Smooth muscle cell of the brain vasculature (primary cell): ENCODE measurements around the gene S100A9.
"Not testable (repeated sequence)": the region's sequence is repeated elsewhere in the genome, so short reads cannot be mapped to it uniquely, and the experiment has no call there.

Source experiments
- DNase-seq: peaks from one replicate; pipeline ENCODE4 v3.0.0-alpha.2; 2012; ENCODE audit warnings: low read depth, low spot score

Gene S100A9

DNA sequence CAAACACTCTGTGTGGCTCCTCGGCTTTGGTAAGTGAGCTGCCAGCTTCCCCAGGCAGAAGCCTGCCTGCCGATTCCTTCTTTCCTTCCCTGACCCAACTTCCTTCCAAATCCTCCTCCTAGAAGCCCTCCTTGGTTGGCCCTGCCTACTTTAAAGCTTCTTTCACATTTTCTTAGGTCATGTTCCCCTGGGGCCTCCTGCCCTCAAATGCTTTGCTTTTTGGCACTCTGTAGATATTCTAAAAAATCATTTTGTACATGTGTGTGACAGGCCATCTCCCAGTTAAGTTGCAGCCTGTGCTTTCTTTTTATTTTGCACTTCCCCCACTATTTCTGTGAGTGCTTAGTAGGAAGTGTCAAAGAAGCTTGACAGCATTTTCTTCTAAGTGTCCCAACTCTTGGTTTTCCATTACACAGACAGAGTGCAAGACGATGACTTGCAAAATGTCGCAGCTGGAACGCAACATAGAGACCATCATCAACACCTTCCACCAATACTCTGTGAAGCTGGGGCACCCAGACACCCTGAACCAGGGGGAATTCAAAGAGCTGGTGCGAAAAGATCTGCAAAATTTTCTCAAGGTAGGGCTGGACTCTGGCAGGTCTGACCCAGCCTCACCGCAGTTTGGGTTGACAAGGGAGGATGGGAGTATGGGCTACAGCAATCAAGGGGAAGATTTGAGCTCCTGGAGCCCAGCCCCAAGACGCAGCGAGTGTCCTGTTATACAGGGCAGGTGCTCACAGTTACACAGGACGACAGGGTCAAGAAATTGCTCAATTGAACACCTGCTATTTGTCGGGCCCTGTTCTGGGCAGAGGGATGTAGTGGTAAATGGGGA is at the start of gene S100A9:
TSS of gene S100A9 (plus strand) at position 2 of the 838 bp plus-strand sequence. CDS start at position 432, 430 bp downstream.
- DNase-seq, result no peak

DNA sequence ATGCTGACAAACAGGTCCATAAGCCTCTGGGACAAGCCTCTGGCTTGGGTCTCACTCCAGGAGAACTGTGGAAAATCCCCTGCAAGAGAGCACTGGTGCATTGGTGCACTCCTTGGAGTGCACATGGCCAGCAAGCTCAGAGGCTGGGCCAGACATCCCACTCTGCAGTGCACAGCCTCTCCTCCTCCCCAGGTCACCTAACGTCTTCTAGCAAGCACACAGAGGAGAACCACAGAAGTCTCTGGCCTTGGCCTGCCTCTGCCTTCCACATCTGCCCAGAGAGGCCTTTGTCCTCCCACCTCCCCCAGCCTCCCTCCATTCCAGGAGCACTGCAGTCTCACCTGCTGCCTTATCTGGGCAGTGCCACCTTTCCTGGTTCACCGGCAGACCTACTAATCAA is 49.1 kb upstream of the S100A9 start:
- DNase-seq, result no peak

DNA sequence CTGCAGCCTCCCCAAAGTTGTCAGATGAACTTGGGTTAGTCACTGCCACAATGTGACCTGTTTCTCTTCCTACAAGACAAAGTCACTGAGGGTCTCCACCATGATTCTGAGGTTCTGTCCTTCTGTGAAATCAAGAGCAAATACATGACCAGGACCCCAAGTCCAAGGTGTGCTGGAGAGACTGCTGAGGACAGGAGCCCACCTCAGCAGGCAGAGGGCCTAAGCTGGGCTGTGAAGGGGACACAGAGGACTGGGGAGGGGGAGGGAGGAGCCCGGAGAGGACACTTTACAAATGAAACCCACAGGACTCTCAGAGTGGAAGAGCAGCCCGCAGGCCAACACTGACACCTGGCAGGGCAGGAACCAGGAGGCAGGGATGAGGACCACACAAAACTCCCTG is 48.2 kb upstream of the S100A9 start:
- no peak for DNase-seq

DNA sequence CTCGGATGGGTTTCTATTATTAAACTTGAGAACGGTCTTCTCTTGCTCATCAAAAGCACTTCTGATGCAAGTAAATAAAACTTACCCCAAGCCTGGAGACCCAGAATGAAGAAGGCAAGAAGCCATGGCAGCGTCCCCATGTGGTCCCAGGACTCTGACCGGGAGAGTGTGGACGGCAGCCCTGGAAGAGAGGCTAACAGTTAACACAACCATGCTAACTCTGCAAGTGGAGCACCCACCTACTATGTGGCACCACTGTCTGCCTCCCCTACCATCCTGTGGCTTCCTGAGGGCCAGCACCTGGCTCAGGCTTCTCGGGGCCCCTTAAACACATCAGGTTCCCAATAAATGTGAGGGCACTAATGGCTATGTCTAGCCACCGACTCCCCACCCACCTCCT is 47.1 kb upstream of the S100A9 start:
- no peak for DNase-seq

DNA sequence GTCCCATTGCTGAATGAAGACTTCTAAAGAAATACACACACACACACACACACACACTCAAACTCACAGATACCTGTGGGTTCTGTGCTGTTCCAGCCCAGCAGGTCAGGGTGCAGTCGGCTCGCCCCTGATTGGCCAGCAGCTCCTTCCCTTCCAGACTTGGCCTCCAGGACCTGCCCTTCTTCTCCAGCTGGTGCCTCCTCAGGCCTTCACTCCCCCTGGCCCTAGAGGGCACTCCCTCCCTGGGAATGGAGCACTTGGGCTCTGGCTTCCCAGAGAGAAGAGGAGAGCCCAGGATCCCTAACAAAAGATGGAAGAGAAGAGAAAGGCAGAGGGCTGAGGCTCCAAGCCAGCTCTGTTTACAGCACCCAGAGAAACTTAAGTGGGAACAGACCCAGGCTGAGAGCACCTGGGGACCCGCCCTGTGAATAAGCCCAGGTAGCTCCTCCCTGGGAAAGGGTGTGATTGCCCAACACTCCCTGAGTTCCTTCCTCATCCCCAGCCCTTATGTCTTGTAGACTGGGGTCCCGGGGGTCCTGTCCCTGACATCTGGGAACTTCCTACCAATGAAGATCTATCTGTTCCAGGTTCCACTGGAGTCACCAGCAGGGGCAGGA is 45.0 kb upstream of the S100A9 start, which contains the start of gene PGLYRP3:
TSS of gene PGLYRP3 (minus strand) at position 383 of the 617 bp plus-strand sequence. CDS start 2,287 bp downstream, outside the sequence.
- DNase-seq, result no peak

DNA sequence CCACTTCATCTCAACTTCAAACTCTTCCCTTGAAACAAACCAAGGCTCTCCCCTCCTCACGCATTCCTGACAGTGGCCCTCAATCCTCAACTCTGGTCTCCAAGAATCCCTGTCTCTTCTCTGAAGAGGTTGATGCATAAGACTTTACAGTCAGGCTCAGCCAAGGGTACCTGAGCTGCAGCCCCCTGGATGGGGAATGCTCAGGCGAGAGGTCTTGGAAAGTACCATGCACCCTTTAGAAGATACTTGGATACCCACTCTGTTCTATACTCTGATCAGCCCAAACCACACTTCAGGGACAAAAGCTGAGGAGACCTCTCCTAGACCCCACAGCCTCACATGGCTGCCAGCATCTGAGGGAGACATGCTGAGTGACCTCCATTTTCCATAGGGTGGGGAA is 44.4 kb upstream of the S100A9 start:
- DNase-seq, result no peak

DNA sequence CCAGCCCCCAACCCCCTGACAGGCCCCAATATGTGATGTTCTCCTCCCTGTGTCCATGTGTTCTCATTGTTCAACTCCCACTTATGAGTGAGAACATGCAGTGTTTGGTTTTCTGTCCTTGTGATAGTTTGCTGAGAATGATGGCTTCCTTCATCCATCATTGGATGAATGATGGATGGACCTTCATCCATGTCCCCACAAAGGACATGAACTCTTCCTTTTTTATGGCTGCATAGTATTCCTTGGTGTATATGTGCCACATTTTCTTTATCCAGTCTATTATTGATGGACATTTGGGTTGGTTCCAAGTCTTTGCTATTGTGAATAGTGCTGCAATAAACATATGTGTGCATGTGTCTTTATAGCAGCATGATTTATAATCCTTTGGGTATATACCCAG is 43.3 kb upstream of the S100A9 start:
- not testable (repeated sequence) for DNase-seq

DNA sequence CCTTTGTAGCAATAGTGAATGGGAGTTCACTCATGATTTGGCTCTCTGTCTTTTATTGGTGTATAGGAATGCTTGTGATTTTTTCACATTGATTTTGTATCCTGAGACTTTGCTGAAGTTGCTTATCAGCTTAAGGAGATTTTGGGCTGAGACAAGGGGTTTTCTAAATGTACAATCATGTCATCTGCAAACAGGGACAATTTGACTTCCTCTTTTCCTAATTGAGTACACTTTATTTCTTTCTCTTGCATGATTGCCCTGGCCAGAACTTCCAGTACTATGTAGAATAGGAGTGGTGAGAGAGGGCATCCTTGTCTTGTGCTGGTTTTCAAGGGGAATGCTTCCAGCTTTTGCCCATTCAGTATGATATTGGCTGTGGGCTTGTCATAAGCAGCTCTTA is 41.6 kb upstream of the S100A9 start:
- DNase-seq, result not testable (repeated sequence)

DNA sequence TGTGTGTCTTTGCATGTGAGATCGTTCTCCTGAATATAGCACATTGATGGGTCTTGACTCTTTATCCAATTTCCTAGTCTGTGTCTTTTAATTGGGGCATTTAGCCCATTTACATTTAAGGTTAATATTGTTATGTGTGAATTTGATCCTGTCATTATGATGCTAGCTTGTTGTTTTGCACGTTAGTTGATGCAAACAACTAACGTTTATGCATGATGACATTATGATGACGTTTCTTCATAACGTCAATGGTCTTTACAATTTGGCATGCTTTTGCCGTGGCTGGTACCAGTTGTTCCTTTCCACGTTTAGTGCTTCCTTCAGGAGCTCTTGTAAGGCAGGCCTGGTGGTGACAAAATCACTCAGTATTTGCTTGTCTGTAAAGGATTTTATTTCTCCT is 39.5 kb upstream of the S100A9 start:
- DNase-seq, result not testable (repeated sequence)

DNA sequence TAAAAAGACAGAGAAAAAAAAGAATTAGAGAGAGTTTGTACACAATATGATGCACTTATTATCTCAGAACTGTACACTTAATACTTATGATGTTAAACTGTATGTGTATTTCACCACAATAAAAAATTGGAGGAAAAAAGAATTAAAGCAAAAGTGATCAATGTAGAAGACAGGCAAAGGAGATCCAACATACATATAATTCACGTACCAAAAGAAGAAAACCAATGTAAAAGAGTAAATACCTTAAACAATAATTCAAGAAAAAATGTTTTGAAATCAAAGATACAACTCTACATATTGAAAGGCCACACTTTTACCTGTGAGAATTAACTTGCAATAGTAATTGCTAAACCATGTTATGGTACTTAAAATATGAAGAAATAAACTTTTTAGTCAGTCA is 35.1 kb upstream of the S100A9 start:
- DNase-seq, result no peak

DNA sequence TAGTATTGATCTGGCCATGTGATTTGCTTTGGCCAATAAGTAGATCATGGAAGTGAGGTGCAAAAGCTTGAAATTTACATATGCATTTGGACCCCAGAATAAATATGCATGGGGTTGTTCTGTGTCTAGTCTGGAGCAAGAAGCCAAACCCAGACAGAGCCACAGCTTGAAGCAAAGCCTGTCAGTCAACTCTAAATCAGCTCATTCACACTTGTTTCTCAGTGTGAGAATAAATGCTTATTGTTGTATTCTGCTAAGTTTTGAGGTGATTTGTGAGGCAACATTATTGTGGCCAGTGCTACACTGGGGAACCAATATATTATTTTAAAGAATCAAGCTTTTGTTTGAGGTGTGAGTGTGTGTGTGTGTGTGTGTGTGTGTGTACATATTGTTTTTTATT is 32.7 kb upstream of the S100A9 start:
- no peak for DNase-seq

DNA sequence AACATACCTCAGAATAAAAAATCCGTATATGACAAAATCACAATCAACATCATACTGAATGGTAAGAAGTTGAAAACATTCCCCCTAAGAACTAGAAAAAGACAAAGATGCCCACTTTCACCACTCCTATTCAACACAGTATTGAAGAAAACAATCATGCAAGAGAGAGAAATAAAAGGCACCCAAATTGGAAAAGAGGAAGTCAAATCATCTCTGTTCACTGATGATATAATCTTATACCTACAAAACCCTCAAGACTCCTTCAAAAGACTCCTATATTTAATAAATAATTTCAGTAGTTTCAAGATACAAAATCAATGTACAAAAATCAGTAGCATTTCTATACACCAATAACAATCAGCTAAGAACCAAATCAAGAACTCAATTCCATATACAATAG is 23.8 kb upstream of the S100A9 start:
- DNase-seq, result no peak

DNA sequence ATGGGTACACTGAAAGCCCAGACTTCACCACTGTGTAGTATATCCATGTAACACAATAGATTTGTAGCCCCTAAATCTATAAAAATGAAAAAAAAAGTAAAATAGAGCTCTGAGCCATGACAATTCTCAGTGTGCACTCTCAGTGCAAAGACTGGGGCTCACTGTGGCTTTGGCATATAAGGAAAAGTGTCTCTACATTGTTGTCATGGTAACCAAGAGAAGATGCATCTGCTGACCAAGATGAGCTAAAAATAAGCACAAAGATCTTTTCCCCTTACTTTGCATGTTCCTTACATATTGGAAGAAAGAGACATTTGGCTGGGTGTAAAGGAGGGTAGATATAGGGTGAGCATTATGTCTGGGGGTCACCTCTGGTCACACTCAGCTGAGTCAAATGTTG is 21.0 kb upstream of the S100A9 start:
- no peak for DNase-seq

DNA sequence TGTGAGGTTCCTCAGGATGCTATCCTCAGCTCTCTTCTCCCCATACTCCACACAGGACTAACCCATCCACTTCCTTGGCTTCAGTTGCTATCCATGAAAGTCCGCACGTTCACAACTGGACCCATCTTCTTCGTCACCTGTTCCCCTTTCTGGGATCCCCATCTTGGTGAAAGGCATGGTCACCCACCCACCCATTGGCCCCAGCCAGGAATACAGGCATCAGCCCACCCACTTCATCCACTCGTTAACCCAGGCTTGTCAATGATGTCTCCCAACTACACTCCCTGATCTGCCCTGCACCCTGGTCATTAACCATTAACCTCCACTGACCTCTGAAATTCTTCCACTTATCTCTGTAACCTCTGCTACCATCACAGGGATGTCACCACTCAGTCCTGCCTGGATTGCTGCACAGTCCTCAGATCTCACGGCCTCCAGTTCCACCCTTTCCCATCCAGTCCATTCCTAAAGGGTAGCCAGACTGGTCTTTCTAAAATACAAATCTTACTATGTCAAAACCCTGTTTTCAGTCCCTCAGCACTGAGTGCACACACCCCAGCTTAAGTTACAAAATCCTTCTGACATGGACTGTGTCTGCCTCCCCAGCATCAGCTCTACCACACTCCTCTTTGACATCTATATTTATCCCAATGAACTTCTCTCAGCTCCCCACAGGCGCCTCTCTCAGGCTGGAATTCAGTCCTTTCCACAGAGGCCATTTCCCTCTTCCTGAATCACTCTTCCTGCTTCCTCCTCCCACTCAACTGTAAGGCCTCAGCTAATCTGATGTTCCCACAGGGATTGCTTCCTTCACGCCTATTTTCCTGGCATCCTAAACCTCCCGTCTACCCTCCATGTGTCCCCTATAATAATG is 19.4 kb upstream of the S100A9 start:
- no peak for DNase-seq

DNA sequence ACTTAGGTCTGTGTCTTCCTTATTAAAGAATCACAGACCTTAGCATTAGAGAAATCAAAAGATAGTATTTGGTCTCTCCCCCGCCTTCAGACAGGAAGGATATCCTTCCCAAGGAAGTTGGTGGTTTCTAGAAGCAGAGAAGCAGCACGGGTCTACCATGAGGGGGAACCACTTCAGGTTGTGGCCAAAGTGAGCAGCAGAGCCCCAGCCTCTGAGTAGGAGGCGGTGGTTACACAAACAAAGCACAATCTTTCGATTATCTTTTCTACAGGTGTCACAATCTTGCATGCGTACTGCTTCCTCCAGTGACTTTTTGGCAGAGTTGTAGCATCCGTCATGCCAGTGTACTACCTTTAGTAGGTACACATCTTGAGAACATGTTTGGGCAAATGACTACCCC is 17.9 kb upstream of the S100A9 start:
- no peak for DNase-seq

DNA sequence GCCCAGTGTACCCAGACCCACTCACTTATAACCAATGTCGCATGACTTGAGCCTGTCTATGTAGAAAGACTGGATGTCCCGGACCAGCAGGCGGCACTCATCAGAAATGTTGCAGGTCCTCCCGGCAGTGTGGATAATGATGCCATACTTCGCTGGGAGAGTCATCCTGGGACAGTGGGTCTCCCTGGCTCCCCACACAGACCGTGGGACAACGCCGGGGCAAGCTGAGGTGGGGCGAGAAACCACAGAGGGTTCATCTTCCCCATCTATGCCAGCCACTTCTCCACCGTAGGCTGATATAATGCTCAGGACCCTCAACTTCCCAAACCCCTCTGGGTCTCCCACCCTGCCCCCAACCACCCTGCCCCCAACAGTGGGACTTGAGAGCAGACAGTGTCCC is 17.3 kb upstream of the S100A9 start:
- no peak for DNase-seq

DNA sequence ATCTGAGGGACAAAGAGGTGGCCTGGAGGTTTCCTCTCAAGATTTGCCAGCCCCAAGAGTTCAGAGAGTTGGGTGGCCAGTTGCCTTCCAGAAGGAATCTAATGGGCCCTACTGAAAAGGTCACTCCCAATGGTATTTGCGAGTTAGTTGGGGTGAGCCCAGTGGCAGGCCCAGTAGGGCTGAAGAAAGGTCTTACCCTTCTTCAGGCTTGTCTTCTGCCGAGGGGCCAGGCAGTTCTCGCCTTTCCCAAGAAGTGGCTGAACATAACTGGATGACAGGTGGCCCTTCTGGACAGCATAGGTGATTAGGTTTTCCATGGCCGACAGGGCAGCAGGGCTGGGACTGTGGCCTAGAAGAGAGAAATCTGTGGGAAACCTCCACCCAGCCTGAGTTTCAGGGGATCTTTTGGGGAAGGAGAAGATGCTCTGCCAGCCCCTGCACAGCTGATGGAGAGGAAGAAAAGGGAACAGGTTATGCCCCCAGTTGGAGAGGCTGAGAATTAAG is 16.2 kb upstream of the S100A9 start:
- DNase-seq, result no peak

DNA sequence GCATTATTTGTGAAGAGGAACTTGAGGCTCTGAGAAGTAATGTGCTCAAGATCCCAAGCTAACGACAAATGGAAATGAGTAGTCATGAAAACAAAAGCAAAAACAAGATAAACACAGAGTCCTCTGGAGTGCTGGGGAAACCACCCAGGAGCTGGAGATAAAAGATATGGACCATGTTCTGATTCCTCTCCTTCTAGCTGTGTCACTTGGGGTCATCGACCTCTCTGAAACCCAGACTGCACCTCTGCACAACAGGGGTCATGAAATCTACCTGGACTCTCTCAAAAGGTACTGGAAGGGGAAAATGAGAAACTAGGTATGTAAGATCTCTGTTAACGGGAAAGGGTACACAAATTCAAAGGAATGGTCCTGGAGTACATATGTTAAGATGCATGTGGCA is 15.5 kb upstream of the S100A9 start:
- DNase-seq, result no peak

DNA sequence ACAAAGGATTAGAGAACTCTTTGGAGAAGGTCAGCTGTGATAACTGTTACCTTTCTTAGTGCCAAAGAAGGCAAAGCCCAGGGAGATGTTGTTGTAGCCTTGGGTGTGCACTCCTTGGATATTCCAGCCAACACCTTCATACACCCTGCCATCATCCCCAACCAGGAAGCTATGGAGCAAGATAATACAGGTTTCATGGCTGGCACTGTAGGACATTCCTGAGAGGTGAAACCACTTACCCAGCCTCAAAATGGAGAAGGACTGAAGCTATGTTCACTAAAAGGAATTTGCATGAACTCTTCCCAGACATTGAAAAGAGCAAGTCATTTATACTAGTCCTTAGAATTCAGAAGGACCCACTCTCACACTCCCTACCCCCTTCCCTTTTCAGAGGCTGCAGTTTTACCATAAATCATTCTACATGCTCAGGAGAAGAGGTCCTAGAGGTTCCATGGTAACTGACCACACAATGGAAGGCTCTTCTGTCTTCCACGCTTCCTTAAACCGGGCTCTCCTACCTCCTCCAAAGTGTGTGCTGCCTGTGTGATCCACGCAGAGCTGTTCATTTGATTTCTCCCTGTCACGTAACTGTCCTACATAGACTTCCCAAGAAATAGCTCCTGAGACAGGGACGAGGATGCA is 14.5 kb upstream of the S100A9 start:
- DNase-seq, result no peak

DNA sequence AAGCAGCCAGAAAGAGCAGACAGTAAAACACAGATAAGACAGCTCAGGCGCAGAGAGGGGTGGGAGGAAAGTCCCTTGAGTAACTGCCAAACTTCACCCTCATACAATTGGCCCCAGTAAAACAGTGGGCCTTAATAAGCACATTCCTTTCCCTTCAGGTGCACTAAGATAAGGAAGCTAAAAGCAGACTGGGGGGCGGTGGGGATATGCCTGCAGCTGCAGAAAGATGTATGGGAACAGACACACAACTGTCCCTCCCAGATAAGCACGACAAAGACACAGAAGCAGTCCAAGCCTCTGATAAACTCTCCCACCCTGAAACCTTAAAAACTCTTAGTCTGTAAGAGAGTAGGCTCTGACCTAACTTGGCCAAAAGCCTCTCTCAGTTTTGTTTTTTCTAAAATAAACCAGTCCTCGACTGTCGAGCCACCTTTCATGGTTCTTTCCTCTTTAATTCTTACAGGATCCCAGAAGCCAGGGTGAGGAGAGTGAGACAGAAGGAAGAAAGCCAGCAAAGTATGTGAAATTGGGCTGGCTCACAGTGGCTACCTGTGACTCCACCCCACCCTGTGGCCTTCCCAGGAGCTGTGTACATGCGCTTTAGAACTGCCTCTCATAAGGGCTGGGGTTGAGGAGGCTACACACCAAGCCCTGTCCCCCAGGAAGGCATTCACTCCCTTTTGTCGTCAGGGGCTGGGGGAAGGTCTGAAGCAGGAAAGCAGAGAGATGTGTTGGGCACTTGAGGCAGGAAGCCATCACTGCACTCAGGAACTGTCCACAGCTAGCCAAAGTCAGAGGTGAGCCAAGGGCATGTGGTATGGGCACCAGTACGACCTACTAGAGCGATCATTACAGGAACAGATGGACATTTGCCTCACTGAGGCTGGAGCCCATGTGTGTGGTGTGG is 13.6 kb upstream of the S100A9 start:
- DNase-seq, result no peak

DNA sequence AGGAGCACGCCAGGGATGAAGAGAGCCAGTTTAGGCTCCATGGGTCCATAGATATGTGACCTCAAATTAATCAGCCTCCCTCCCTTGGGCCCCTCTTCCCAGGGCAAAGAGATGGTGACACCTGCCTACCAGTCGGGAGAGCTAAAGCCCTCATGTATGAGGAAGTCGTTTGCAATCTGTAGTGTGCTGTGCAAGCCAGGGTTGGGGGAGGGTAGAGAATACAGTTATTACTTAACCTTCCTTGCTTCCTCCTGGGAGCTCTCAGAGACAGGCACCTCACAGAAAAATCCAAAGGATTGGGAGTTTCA is 13.0 kb upstream of the S100A9 start:
- DNase-seq, result no peak
